Activated CD4-positive, alpha-beta memory T cell treated with anti-CD3 and anti-CD28 coated beads, Interleukin-2, amount 10 ng/mL, durations not matched to agents 7 days and 5 days (primary cell): ENCODE data around the gene LILRA5. TPM values are rescaled to one million over a fixed set of nuclear protein-coding genes. Genes with fewer than 3 reads are reported as not detected.
"Not testable (repeated sequence)": the region's sequence is repeated elsewhere in the genome, so short reads cannot be mapped to it uniquely, and the experiment has no call there.

Experiments
- CTCF ChIA-PET: fragments of 350-600 bp; sonication (Branson Sonifier 250); formaldehyde crosslinking; loops from one replicate; lab custom pipeline; 2021; ENCODE audit warnings: antibody characterized with exemption, inconsistent platforms; lab: Charles Lee
- POLR2A ChIA-PET: fragments of 350-600 bp; sonication (Branson Sonifier 250); formaldehyde crosslinking; loops from one replicate; lab custom pipeline; 2021; ENCODE audit warnings: antibody characterized with exemption; lab: Charles Lee
- DNase-seq: peaks from one replicate; pipeline ENCODE4 v3.0.0-alpha.2; 2020
- H3K27ac Mint-ChIP-seq: one replicate; pipeline ENCODE4 v1.8.0; 2021; ENCODE audit warnings: mild to moderate bottlenecking, mixed read lengths
- H3K27me3 Mint-ChIP-seq: one replicate; pipeline ENCODE4 v1.8.0; 2021; ENCODE audit warnings: mixed read lengths
- H3K36me3 Mint-ChIP-seq: one replicate; pipeline ENCODE4 v1.8.0; 2021; ENCODE audit warnings: low read depth, mixed read lengths
- H3K4me1 Mint-ChIP-seq: one replicate; pipeline ENCODE4 v1.8.0; 2021; ENCODE audit warnings: mixed read lengths
- H3K4me3 Mint-ChIP-seq: one replicate; pipeline ENCODE4 v1.8.0; 2021; ENCODE audit warnings: mild to moderate bottlenecking, mixed read lengths
- H3K9me3 Mint-ChIP-seq: one replicate; pipeline ENCODE4 v1.8.0; 2021; ENCODE audit warnings: mixed read lengths
- total RNA-seq, 2 experiments: library from RNA; stranded (reverse); gene quantifications; one replicate each; pipeline ENCODE4 v1.2.3, GENCODE V29; 2021

LILRA5 gene
- total RNA-seq, 2 experiments from 2014 or later = not detected

DNA sequence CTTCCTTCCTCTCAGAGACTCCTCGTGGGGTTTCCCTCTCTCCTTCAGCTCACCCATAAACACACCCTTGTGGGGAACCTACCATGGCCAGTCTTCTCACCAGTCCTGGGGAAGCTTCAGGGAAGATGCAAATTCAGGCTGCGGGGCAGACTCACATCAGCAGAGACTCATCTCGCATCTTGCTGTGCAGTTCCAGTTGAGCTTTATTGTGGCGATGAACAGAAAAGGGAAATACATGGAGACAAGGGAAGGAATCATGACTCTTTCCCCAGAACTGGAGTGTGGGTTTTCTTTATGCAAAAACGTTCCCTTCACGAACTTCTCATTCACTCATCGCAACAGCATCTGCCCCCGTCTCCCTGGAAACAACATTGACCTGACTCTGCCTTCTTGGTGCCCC lies 23.8 kb downstream of the LILRA5 start:
- CTCF ChIA-PET = interaction anchor here (0.7 to 1.4 kb wide), 2 partner anchors 23 to 30 kb away, joined by 3 to 4 read pairs; no protein-coding TSS in a partner anchor
- H3K4me1 Mint-ChIP-seq, DNase-seq, H3K9me3 Mint-ChIP-seq, H3K27ac Mint-ChIP-seq, H3K36me3 Mint-ChIP-seq, H3K4me3 Mint-ChIP-seq, POLR2A ChIA-PET: not testable (repeated sequence)
- H3K27me3 Mint-ChIP-seq = peaks cover 37% of the 10 kb centered on the region

DNA sequence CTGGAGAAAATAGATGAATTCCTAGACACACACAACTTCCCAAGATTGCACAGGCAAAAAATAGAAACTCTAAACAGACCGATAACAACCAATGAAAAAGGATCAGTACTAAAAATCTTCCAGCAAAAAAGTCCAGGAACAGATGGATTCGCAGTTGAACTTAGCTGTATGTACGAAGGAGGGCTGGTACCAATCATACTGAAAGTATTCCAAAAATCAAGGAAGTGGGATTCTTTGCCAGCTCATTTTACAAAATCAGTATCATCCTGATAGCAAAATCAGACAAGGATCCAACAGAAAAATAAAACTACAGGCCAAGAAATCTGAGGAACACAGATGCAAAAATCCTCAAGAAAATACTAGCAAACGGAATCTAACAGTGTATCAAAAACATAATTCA lies 25.5 kb downstream of the LILRA5 start:
- no peak overlapping the region for H3K27ac Mint-ChIP-seq
- H3K27me3 Mint-ChIP-seq = peaks cover 38% of the 10 kb centered on the region
- H3K4me3 Mint-ChIP-seq = no peak overlapping the region
- ChIA-PET CTCF (no interaction called here), POLR2A (no interaction called here)
- DNase-seq = no peak
- no peaks in the 10 kb centered on the region for H3K36me3 Mint-ChIP-seq
- no peaks in the 10 kb centered on the region for H3K4me1 Mint-ChIP-seq
- no peaks in the 10 kb centered on the region for H3K9me3 Mint-ChIP-seq

DNA sequence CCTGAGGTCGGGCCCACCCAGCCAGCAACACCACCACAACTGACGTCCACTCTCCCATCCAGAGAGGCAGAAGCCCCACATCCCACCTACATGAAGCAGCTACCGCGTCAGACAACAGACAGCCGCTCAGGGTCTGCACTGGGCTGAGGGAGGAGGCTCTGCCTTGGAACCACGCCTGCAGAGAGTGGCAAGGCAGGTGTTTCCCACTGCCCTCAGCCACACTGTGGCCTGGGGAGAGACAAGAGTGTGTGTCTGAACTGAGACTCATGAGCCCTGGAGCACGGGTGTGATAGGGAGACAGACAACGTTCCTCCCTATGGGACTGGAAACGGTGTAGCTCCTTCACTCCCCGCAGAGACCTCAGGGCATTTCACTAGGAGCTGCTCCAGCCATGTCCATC lies 26.7 kb downstream of the LILRA5 start:
- H3K4me3 Mint-ChIP-seq, CTCF ChIA-PET, DNase-seq, H3K9me3 Mint-ChIP-seq, H3K27ac Mint-ChIP-seq, H3K36me3 Mint-ChIP-seq, POLR2A ChIA-PET, H3K4me1 Mint-ChIP-seq: not testable (repeated sequence)
- peaks cover 45% of the 10 kb centered on the region for H3K27me3 Mint-ChIP-seq

DNA sequence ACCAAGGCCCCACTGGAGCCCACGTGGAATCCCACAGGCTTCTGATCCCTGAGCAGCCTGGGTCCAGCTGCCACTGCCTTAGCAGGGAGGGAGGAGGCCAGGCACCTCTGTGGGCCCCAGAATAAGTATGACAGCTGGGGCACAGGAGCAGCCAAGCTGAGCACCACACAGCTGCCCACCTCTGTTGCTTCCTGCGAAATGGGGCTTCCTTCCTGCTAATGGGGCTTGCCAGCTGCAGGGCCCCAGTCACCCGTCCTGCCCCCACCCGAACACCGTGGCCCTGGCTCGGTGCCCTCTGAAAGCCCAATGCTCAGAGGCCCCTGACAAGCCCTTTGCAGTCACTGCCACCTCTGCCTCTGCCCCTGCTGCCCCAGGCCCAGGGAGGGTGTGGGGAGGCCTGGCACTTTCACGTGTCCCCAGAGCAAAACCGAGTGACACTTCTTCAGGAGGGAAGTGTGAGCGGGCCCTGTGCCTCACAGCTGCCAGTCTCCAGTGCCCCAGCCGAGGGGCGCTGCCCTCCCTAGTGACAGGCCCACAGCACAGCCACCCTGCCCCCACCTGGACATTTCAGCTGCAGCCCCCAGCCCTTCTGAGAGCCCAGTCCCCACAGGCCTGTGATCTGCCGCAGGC lies 27.4 kb downstream of the LILRA5 start:
- CTCF ChIA-PET, H3K4me1 Mint-ChIP-seq: not testable (repeated sequence)

DNA sequence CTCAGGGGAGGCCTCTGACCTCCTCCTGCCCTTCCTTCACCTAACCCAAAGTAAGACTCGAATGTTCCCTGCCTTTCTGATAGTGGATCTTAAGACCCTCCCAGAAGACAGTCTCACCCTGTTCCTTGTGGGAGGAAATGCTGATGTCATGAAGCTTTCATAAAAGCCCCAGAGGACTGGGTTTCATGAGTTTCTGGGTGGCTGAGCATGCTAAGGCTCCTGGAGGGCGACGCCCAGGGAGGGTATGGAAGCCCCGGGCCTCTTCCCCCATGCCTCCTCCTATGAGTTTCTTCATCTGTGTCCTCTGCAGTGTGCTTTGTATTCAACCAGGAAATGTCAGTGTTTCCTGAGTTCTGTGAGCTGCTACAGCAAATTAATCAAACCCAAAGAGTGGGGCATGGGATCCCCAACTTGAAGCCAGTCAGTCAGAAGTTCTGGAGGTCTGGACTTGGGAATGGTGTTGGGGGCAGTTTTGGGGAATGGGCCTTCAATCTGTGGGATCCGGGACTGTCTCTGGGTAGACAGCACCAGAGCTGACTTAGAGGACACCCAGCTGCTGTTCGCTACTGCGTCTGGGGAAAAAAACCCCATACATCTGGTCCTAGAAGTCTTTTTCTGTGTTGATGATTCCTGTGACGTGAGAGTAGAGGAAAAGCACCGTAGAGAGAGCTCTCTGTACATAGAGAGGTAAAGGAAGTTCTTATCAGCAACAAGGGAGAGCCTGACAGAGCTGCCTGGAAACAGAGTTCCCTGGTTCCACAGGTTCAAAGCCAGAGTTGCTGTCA lies 30.1 kb downstream of the LILRA5 start:
- no peaks in the 10 kb centered on the region for H3K36me3 Mint-ChIP-seq
- peaks cover 48% of the 10 kb centered on the region for H3K27me3 Mint-ChIP-seq
- ChIA-PET POLR2A (no interaction called here), CTCF (interaction anchor here (1.4 kb wide), 1 partner anchor 21 kb away, joined by 3 read pairs; no protein-coding TSS in a partner anchor)
- H3K4me1 Mint-ChIP-seq = no peaks in the 10 kb centered on the region
- no peak overlapping the region for H3K27ac Mint-ChIP-seq
- H3K4me3 Mint-ChIP-seq = no peak overlapping the region
- DNase-seq = no peak
- H3K9me3 Mint-ChIP-seq = no peaks in the 10 kb centered on the region

More for the DNA sequence above, 27.4 kb downstream of the LILRA5 start:
- H3K4me3 Mint-ChIP-seq, H3K36me3 Mint-ChIP-seq, H3K27ac Mint-ChIP-seq, POLR2A ChIA-PET, H3K9me3 Mint-ChIP-seq, DNase-seq: not testable (repeated sequence)
- H3K27me3 Mint-ChIP-seq = peaks cover 49% of the 10 kb centered on the region

DNA sequence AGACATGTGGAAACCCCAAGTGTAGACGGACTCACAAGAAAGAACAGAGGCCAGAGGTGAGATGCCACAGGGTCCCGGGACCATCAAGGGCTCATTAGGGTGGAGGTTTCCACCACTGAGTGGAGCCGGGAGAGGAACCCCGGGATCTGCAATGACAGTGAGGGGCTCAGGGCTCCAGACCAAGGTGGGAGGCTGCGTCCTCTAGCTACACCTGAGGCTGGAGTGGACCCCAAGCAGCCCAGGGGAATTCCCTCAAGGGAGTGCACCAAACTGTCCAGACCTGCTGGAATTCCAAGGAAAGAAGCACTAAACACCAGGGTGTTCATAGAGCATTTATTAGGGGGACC lies 31.3 kb downstream of the LILRA5 start:
- H3K4me1 Mint-ChIP-seq, DNase-seq, H3K27ac Mint-ChIP-seq, H3K4me3 Mint-ChIP-seq, CTCF ChIA-PET, H3K36me3 Mint-ChIP-seq, POLR2A ChIA-PET, H3K9me3 Mint-ChIP-seq: not testable (repeated sequence)
- H3K27me3 Mint-ChIP-seq = peaks cover 41% of the 10 kb centered on the region

DNA sequence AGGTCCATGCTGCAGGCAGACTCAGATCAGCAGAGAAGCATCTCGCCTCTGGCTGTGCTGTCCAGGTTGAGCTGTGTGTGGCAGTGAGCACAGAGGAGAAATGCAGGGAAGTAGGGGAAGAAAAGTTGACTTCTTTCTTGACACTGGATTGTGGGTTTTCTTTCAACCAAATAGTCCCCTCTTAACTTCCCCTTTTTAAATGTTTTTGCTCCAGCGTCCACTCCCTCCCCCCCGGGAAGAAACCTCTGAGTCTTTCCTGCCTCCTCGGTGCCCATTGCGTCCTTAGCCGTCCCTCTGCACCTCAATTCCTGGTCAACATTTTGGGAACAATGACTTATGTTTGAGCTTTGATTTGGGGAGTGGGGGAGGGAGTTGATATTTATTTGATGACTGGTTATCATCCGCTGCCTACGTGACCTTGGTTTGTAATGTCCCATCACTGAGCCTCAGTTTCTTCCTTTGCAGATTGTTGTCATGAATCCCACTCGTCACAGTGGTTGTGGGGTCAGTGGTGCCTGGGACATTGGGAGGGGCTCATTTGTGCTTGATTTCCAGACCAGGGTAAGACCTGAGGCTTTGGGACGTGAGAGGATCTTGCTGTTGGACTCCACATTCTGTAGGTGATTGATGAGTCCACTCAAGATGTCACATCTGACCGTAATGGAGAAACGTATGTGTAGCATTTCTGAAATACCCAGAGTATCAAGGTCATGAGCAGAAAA lies 31.8 kb downstream of the LILRA5 start, which contains the start of gene LILRB2:
Gene LILRB2 (minus strand): TSS at position 104 of the 722 bp plus-strand sequence. CDS start 614 bp downstream, outside the sequence.
- DNase-seq = no peak
- Mint-ChIP-seq H3K4me3 (no peak within 1 kb of the TSS), H3K27me3 (peaks cover 39% of the 10 kb centered on the region), H3K4me1 (no peaks in the 10 kb centered on the region), H3K36me3 (no peaks in the 10 kb centered on the region), H3K27ac (no peak within 1 kb of the TSS), H3K9me3 (no peaks in the 10 kb centered on the region)
- ChIA-PET POLR2A (no interaction called here), CTCF (no interaction called here)

DNA sequence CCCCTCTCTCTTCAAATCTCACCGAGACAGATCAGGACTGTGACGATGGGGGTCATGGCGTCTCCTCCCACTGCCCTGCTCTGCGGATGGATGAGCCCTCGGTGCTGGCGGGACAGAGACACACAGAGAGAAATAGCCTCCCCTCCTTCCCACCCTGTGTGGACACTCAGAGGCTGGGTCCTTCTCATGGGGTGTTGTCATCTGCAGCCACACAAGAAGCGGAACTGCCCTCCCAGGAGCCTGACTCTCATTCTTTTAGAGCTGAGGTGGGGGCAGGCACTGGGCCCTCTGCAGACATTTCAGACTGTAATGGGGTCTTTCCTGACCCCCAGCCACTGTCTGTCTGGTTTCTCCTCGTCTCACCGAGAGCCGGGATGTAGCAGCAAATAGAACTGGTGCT lies 32.5 kb downstream of the LILRA5 start:
- H3K4me1 Mint-ChIP-seq, H3K27ac Mint-ChIP-seq, CTCF ChIA-PET: not testable (repeated sequence)

DNA sequence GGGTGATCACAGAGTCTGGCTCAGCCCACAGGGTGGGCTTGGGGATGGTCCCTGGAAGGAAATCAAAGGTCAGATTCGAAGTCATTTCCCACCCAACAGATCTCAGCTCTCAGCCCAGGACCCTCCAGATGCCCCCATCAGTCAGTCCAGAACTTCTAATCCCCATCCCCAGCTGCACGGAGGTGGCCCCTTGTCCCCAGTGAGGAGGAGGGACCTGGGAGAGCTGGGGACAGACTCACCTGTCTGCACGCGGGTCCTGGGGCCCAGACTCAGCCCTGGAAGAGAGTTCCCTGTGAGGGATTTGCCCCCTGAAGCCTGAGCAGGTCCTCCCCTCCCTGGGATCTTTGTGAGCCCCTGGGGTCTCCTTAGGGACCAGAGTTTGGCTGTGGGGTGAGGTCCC lies 32.9 kb downstream of the LILRA5 start:
- H3K36me3 Mint-ChIP-seq, H3K9me3 Mint-ChIP-seq, DNase-seq, POLR2A ChIA-PET, H3K4me3 Mint-ChIP-seq, H3K27ac Mint-ChIP-seq, H3K4me1 Mint-ChIP-seq, CTCF ChIA-PET: not testable (repeated sequence)
- peaks cover 39% of the 10 kb centered on the region for H3K27me3 Mint-ChIP-seq

More for the DNA sequence above, 32.5 kb downstream of the LILRA5 start:
- H3K9me3 Mint-ChIP-seq, H3K36me3 Mint-ChIP-seq, DNase-seq, POLR2A ChIA-PET, H3K4me3 Mint-ChIP-seq: not testable (repeated sequence)
- H3K27me3 Mint-ChIP-seq = peaks cover 39% of the 10 kb centered on the region

DNA sequence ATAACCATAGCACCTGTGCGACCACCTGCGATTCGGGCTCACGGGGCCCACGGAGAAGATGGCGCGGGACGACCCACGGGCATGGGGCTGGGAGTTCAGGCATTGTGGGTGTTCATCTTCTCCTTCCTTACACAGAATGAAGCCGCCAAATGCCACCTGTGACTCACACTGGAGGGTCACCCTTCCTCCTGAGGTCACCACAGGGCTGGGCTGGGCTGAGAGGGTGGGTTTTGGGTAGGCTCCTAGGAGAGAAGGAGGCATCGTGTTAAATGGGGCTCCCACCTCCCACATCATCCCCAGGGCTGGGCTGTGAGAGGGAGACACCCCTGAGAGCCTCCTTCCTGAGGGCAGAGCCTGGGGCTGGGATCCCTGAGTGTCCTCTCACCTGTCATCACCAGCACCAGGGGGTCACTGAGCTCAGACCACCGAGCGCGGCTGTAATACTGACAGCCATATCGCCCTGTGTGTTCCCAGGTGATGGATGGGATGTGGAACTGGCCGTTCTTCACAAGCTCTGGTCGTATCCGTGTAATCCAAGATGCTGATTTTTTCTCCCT lies 33.5 kb downstream of the LILRA5 start:
- Mint-ChIP-seq H3K27ac (no peak overlapping the region), H3K4me1 (no peaks in the 10 kb centered on the region), H3K4me3 (no peak overlapping the region), H3K9me3 (no peaks in the 10 kb centered on the region), H3K27me3 (peaks cover 34% of the 10 kb centered on the region), H3K36me3 (no peaks in the 10 kb centered on the region)
- no peak for DNase-seq
- CTCF ChIA-PET = no interaction called here
- POLR2A ChIA-PET = no interaction called here

DNA sequence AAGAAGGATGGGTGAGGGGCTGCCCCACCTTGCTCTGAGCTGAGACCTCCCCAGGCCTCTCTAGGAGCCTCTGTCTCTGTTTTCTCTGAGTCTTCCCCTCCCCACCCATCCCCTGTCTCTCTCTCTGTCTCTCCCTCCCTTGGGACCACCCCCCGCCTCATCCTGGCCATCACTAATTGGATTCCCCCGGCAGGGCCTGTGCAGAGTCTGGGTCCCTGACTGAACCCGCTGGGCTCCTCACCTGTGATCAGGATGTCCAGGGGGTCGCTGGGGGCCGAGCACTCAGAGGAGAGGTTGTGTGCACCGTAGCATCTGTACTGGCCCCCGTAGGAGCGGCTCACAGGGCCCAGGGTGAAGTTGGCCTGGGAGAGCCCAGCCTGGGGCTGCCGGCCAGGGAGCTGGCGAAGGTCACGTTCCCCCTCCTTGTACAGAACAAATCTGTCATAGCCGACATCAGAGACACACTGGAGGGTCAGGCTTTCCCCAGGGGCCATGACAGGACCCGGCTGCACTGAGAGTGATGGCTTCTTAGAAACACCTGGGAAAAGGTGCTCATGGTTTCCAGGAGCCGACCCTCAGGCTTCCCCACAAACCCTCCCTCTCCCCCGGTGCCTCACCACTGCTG lies 34.3 kb downstream of the LILRA5 start:
- CTCF ChIA-PET, DNase-seq, POLR2A ChIA-PET, H3K9me3 Mint-ChIP-seq, H3K27ac Mint-ChIP-seq, H3K36me3 Mint-ChIP-seq, H3K4me3 Mint-ChIP-seq, H3K4me1 Mint-ChIP-seq: not testable (repeated sequence)
- H3K27me3 Mint-ChIP-seq = peaks cover 36% of the 10 kb centered on the region

DNA sequence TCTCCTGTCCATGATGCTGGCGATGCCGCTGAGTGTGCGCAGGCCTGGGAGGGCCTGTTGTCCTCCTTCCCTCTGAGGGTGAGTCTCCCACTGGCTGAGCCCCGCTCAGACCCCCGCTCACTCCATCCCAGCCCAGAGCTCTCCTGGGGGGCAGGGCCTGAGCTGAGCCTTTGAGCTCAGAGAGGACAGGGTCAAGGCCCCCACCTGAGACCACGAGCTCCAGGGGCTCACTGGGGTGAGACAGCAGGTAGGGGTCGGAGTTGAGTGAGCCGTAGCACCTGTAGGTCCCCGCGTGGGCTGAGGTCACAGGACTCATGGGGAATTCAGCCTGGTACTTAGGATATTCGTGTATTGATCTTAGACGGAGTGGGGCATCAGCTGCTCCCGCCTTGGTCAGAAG lies 34.9 kb downstream of the LILRA5 start:
- H3K36me3 Mint-ChIP-seq, H3K4me3 Mint-ChIP-seq, H3K27ac Mint-ChIP-seq, CTCF ChIA-PET, POLR2A ChIA-PET, DNase-seq, H3K9me3 Mint-ChIP-seq, H3K4me1 Mint-ChIP-seq: not testable (repeated sequence)
- H3K27me3 Mint-ChIP-seq = peaks cover 35% of the 10 kb centered on the region
